GM19238 (cell line): ENCODE results near the gene FRS3.
"Not testable (repeated sequence)": the region's sequence is repeated elsewhere in the genome, so short reads cannot be mapped to it uniquely, and the experiment has no call there.

ENCODE experiments used
- DNase-seq: peaks from one replicate; pipeline ENCODE4 v3.0.0; 2011; ENCODE audit warnings: low spot score; ENCODE audit not compliant: insufficient read length

Gene FRS3, protein sequence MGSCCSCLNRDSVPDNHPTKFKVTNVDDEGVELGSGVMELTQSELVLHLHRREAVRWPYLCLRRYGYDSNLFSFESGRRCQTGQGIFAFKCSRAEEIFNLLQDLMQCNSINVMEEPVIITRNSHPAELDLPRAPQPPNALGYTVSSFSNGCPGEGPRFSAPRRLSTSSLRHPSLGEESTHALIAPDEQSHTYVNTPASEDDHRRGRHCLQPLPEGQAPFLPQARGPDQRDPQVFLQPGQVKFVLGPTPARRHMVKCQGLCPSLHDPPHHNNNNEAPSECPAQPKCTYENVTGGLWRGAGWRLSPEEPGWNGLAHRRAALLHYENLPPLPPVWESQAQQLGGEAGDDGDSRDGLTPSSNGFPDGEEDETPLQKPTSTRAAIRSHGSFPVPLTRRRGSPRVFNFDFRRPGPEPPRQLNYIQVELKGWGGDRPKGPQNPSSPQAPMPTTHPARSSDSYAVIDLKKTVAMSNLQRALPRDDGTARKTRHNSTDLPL

GRCh38 chr6:41779788-41780550 lies at the start of gene FRS3:
FRS3 (minus strand) TSS chr6:41779900; CDS start chr6:41776987, 2,913 bp downstream.
- peak; percentile 98 for DNase-seq

DNA sequence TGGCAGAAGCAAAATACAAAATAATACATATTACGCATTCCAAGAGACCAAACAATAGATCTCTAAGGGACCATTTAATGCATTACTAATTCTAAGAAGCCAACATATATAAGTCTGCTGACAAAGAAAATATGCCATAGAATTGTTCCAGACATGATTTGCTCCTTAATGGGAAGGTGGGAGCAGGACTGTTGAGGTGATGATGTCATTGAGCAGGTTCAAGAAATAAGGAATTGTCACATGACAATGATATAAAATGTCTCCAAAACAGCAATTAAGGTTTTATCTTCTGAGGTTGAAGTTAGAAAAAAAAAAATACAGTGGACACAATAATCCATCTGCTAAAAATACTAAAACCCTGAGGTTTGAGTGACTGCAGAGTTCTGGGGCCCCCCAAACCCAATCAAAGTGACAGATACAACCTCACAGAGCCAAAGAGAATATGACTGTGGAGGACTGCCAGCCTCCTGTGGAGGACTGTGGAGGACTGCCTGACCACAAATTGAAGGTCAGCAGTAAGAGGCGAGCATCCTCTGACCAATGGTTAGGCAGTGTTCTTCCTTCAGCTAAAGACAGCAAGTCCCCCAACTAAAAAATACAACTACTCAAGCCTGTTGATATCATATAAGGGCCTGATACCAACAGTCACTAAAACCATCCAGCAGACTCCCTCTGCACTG lies 46.8 kb upstream of the FRS3 start:
- no peak for DNase-seq

- DNase-seq, result no peak
Observed at GRCh38 chr6:41824571-41825569, 45.2 kb upstream of the FRS3 start.

- DNase-seq, result no peak
Observed at GRCh38 chr6:41823178-41823577, 43.5 kb upstream of the FRS3 start.

- DNase-seq, result no peak
Observed at GRCh38 chr6:41822021-41822420, 42.3 kb upstream of the FRS3 start.

- no peak for DNase-seq
Observed at GRCh38 chr6:41821266-41821665, 41.6 kb upstream of the FRS3 start.

DNA sequence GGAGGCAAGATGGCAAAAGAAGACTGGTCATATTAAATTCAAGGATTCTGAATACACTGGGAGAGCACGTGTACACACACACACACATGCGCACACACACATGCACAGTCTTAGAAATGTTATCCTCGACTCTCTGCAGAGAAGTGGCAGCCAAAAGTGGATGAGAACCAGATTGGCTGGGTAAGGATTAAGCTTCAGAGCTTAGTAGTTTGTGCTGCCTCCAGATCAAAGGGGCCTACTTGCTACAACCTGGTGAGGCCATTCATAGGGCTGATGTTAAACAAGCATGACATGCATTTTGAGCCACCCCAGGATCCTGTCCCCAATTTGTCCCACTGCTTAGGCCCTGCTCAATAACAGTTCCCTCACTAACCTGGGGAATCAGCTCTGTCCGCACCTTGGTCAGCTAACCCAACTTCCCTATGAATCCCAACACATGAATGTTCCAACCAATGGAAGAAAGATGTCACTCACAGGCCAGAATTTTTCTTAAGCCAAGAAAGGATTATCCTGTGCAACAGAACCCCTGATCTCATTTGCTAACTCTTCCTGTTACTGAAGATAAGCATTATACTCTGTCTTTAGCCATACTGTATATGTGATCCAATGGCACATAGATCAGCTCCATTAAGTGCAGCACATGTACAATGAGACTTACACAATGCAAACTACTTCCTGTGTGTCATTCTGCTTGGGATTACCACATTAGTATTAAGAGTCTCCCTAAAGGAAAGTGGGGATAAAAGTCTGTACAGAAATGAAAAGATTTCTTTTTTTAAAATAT lies 38.8 kb upstream of the FRS3 start:
- DNase-seq, result no peak

GRCh38 chr6:41815587-41815986 lies 35.9 kb upstream of the FRS3 start:
- no peak for DNase-seq

DNA sequence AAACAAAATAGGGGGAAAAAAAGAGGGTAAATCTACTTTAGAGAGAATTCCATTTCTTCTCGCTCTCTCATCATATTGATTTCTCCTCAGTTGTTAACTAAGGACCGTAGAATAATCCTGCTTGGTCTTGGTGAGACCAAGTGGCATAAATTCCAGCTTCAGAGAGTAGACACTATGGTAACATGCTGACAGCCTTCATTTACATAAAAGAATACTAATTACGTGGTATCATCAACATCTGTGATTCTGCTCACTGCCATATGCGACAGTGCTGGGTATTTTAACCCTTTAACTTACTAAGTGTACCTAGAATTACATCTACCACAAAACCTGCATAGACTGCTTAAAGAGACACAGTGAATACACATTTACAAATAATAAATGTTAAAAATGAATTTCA lies 34.9 kb upstream of the FRS3 start:
- DNase-seq, result no peak

- no peak for DNase-seq
Observed at GRCh38 chr6:41813956-41814355, 34.3 kb upstream of the FRS3 start.

GRCh38 chr6:41813469-41813868 lies 33.8 kb upstream of the FRS3 start:
- no peak for DNase-seq

- not testable (repeated sequence) for DNase-seq
Observed at GRCh38 chr6:41811946-41812345, 32.2 kb upstream of the FRS3 start.

DNA sequence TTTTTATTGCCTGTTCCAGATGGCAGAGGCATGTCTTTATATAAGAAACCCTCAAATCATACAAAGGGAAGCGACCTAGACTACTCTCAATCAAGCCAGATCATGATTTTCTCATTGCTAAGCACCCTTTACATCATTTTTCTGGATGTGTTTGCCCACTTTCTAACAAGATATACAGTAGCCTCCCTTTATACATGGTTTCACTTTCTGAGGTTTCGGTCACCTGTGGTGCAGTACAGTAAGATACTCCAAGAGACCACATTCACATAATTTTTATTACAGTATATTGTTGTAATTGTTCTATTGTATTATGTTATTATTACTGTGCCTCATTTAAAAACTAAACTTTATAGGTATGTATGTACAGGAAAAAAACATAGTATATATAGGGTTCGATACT lies 31.4 kb upstream of the FRS3 start:
- DNase-seq, result no peak

- no peak for DNase-seq
Observed at GRCh38 chr6:41805830-41806774, 26.4 kb upstream of the FRS3 start.

DNA sequence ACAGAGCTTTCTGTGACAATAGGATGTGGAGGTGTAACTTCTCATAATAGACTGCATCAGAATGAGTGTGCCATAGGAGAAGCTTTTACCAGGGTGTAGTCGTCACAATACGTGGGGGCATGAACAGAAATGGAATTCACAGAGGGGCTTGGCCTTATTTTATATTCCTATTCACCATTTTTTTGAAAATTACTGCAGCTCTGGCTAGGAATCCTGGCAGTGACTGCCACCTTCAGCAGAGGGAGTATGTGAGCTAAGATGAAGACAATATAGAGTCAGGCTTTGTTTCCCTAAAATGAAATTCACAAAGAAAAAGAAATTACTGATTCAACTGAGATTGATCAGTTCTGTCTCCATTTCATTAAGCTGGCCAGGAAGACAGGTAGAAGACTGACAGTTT lies 21.7 kb upstream of the FRS3 start:
- no peak for DNase-seq

GRCh38 chr6:41799559-41799911 lies 19.8 kb upstream of the FRS3 start:
- no peak for DNase-seq

- DNase-seq, result no peak
Observed at GRCh38 chr6:41798901-41799558, 19.3 kb upstream of the FRS3 start.

GRCh38 chr6:41796474-41796873 lies 16.8 kb upstream of the FRS3 start:
- no peak for DNase-seq
